Caco-2 (cell line): ENCODE measurements around the gene CUL4B. TPM values are rescaled to one million over a fixed set of nuclear protein-coding genes. Genes with fewer than 3 reads are reported as not detected.

Experiments
- BruUV-seq: library from RNA; stranded (reverse); fragments of 400-500 nt; replicated peaks from 2 replicates; lab custom pipeline; 2021; lab: Mats Ljungman, UMichigan
- CTCF ChIA-PET: fragments of 300-600 bp; sonication (Branson Sonifier 250); formaldehyde crosslinking; loops from one replicate; lab custom pipeline; 2022; ENCODE audit warnings: antibody characterized with exemption; lab: Charles Lee
- POLR2A ChIA-PET: fragments of 300-600 bp; sonication (Branson Sonifier 250); formaldehyde crosslinking; loops from one replicate; lab custom pipeline; 2022; ENCODE audit warnings: antibody characterized with exemption; lab: Charles Lee
- DNase-seq, 2 experiments: peaks; one replicate each; pipeline versions ENCODE4 v3.0.0 to v3.0.0-alpha.2; 2020 to 2022
- H3K27me3 ChIP-seq: replicated peaks from 2 replicates; pipeline ENCODE4 v1.6.0; 2011; ENCODE audit warnings: low read length; ENCODE audit not compliant: control insufficient read depth, insufficient read depth
- H3K36me3 ChIP-seq: 2 replicates; pipeline ENCODE4 v1.5.1; 2011; ENCODE audit warnings: low read length; ENCODE audit not compliant: control insufficient read depth, insufficient read depth
- H3K4me1 ChIP-seq: fragments of 250-450 bp; sonication (Bioruptor Pico); 2 replicates; pipeline ENCODE4 v1.5.1; 2020; ENCODE audit warnings: mild to moderate bottlenecking
- H3K4me3 ChIP-seq: 2 replicates; pipeline ENCODE4 v1.5.1; 2011; ENCODE audit warnings: low read depth, mild to moderate bottlenecking, control low read depth, low read length
- H3K9me3 ChIP-seq: fragments of 250-450 bp; sonication (Bioruptor Pico); 2 replicates; pipeline ENCODE4 v1.5.1; 2020; ENCODE audit warnings: mild to moderate bottlenecking, moderate library complexity
- H3K27ac Mint-ChIP-seq: one replicate; pipeline ENCODE4 v1.8.0; 2022; ENCODE audit warnings: mixed read lengths; ENCODE audit not compliant: unreplicated experiment
- H3K27me3 Mint-ChIP-seq: one replicate; pipeline ENCODE4 v1.8.0; 2022; ENCODE audit warnings: mixed read lengths; ENCODE audit not compliant: insufficient read depth, unreplicated experiment
- H3K36me3 Mint-ChIP-seq: one replicate; pipeline ENCODE4 v1.8.0; 2022; ENCODE audit warnings: mild to moderate bottlenecking, mixed read lengths; ENCODE audit not compliant: insufficient read depth, unreplicated experiment
- H3K4me1 Mint-ChIP-seq: one replicate; pipeline ENCODE4 v1.8.0; 2022; ENCODE audit warnings: low read depth, mixed read lengths; ENCODE audit not compliant: unreplicated experiment
- H3K4me3 Mint-ChIP-seq: one replicate; pipeline ENCODE4 v1.8.0; 2022; ENCODE audit warnings: mild to moderate bottlenecking, moderate library complexity, mixed read lengths; ENCODE audit not compliant: unreplicated experiment
- H3K9me3 Mint-ChIP-seq: one replicate; pipeline ENCODE4 v1.8.0; 2022; ENCODE audit warnings: mixed read lengths; ENCODE audit not compliant: unreplicated experiment
- intact Hi-C: fragments of 100-400 bp; cut with micrococcal nuclease; formaldehyde crosslinking; loops from one replicate; pipeline ENCODE4 v1.10.0; 2022; ENCODE audit not compliant: unreplicated experiment
- total RNA-seq: library from RNA; stranded (reverse); gene quantifications from 2 replicates; pipeline ENCODE4 v1.2.3, GENCODE V29; 2022
- TF ChIP-seq, protein P1 (sequence below), 2 experiments: fragments of 200-600 bp in 1 of 2; IDR thresholded peaks; 1 replicate in 1 of 2; 2 replicates in 1 of 2; pipeline versions ENCODE4 v1.5.1 to v1.8.0; 2011 to 2022; ENCODE audit warnings: antibody characterized with exemption in 1 of 2, control low read depth in 1 of 2, inconsistent platforms in 1 of 2, low read depth in 1 of 2, low read length in 1 of 2, mild to moderate bottlenecking in 1 of 2, moderate library complexity in 1 of 2; ENCODE audit not compliant: insufficient read depth in 1 of 2, severe bottlenecking in 1 of 2, unreplicated experiment in 1 of 2

The CUL4B gene
- total RNA-seq, 1 experiment from 2014 or later, result 41.0 TPM

DNA sequence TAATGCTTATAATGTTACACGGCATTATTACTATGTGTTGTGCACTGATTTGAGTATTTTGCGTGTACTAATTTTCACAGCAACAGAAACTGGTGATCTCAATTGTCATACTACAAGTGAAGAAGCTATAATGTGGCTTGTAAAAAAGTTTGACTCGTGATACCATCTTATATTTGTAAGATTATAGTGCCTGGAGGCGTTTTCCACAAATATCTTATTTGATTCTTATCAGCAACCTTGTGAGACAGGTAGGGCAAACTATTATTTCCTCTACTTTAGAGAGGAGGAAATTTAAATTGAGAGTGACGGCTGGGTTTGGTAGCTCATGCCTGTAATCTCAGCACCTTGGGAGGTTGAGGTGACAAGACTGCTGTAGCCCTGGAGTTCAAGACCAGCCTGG is 4.5 kb downstream of the CUL4B start:
- Mint-ChIP-seq H3K27me3 (no peaks in the 10 kb centered on the region), H3K27ac (no peak overlapping the region), H3K36me3 (peaks cover 4% of the 10 kb centered on the region), H3K4me1 (no peaks in the 10 kb centered on the region), H3K4me3 (no peak overlapping the region), H3K9me3 (no peaks in the 10 kb centered on the region)
- no peak for DNase-seq
- Histone ChIP-seq H3K4me1 (peaks cover 13% of the 10 kb centered on the region), H3K9me3 (no peaks in the 10 kb centered on the region), H3K27me3 (no peaks in the 10 kb centered on the region), H3K4me3 (no peak overlapping the region), H3K36me3 (no peaks in the 10 kb centered on the region)
- POLR2A ChIA-PET, result no interaction called here
- TF ChIP-seq, protein P1, sequence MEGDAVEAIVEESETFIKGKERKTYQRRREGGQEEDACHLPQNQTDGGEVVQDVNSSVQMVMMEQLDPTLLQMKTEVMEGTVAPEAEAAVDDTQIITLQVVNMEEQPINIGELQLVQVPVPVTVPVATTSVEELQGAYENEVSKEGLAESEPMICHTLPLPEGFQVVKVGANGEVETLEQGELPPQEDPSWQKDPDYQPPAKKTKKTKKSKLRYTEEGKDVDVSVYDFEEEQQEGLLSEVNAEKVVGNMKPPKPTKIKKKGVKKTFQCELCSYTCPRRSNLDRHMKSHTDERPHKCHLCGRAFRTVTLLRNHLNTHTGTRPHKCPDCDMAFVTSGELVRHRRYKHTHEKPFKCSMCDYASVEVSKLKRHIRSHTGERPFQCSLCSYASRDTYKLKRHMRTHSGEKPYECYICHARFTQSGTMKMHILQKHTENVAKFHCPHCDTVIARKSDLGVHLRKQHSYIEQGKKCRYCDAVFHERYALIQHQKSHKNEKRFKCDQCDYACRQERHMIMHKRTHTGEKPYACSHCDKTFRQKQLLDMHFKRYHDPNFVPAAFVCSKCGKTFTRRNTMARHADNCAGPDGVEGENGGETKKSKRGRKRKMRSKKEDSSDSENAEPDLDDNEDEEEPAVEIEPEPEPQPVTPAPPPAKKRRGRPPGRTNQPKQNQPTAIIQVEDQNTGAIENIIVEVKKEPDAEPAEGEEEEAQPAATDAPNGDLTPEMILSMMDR (IDR thresholded peaks at IDR 0.05; ENCODE audit: insufficient read depth in 1 of 2, low read depth in 1 of 2, low read length in 1 of 2, severe bottlenecking in 1 of 2, unreplicated experiment in 1 of 2), result no peak
- CTCF ChIA-PET, result no interaction called here
- intact Hi-C loops, result no loop called here
- no TSS peak for BruUV-seq

DNA sequence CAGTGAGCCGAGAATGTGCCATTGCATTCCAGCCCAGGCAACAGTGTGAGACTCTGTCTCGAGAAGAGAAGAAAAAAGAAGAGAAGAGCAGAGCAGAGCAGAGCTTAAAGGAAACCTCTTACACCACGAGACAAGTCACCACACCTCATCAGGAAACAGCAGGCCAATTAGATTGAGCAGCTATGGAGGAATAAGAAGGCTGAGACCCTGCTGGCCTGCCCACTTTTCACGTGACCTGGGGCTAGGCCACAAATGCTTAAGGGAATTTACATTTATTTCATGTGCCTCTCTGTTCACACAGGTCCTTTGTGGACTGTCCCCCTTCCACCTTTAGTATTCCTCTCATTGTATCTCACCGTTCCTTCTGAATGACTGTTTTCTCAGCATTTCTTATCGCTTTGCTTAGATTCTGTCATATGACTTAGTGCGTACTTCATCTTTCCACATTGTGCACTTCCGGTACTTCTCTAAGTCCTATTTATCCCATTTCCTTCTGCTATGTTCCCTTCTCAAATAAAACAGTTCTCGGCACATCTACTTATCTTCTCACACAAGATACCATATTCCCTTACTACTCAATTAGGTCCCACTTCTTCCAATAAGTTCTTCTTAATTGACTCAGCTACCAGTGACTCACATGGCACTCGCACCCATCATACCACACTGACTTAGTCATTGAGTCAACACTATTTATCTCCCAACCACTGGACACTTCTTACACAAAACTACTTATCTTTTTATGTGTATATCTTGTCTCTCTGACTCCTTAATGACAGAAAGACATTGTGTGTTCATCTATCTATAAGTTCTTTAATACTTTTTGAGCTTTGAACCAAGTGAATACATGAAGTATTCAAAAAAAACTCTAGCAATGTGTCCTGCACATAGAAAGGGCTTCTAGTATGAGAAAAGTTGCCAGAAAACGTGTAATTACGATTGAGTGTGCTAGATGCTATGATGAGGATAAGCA is 11.0 kb downstream of the CUL4B start:
- peaks cover 34% of the 10 kb centered on the region for H3K4me1 ChIP-seq
- TF ChIP-seq, protein P1 (IDR thresholded peaks at IDR 0.05; ENCODE audit: insufficient read depth in 1 of 2, low read depth in 1 of 2, low read length in 1 of 2, severe bottlenecking in 1 of 2, unreplicated experiment in 1 of 2), result no peak
- 0 out of 2 replicates have a peak overlapping the region, but pooled peaks have one; percentile 5 for H3K4me3 ChIP-seq
- Mint-ChIP-seq H3K36me3 (peaks cover 9% of the 10 kb centered on the region), H3K4me1 (peaks cover 10% of the 10 kb centered on the region), H3K27ac (peak overlapping the region; percentile 97), H3K27me3 (no peaks in the 10 kb centered on the region), H3K9me3 (no peaks in the 10 kb centered on the region), H3K4me3 (peak overlapping the region; percentile 68)
- no peaks in the 10 kb centered on the region for H3K36me3 ChIP-seq
- DNase-seq, result peak; percentile 35 to 53
- no peaks in the 10 kb centered on the region for H3K27me3 ChIP-seq
- ChIA-PET POLR2A (interaction anchor here (1.0 to 1.9 kb wide), 2 partner anchors 11 to 14 kb away, joined by 3 to 7 read pairs; partner anchors contain the start of gene CUL4B), CTCF (no interaction called here)
- H3K9me3 ChIP-seq, result no peaks in the 10 kb centered on the region
- TSS peak; percentile 96 for BruUV-seq
- intact Hi-C loops, result loop anchor here (1.0 kb wide), 1 partner anchor 11 kb away; the partner anchor contains the start of gene CUL4B

DNA sequence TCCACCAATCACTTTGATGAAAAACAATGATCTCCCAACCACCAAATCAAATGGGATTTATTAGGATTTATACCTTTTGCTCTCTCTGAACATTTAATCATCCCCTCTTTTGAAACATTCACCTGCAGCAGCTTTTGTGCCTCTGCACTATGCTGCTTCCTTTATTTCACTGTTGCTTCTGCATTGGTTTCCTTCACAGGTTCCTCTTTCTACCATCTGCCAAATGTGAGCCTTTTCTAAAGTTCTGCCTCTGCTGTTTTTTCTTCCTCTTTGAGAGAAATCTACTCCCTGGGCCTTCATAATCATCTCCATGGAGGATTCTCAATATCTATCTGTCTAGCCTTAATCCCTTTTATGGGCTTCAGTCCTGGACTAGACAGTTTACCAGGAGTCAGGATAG is 24.7 kb downstream of the CUL4B start:
- Histone ChIP-seq H3K36me3 (no peaks in the 10 kb centered on the region; the same call in 1 of the 2 replicates), H3K4me3 (no peak overlapping the region), H3K9me3 (no peaks in the 10 kb centered on the region), H3K27me3 (no peaks in the 10 kb centered on the region), H3K4me1 (no peaks in the 10 kb centered on the region)
- no peak for DNase-seq
- no peak overlapping the region for H3K4me3 Mint-ChIP-seq
- peaks cover 36% of the 10 kb centered on the region for H3K36me3 Mint-ChIP-seq
- H3K27me3 Mint-ChIP-seq, result no peaks in the 10 kb centered on the region
- no peaks in the 10 kb centered on the region for H3K9me3 Mint-ChIP-seq
- ChIA-PET CTCF (no interaction called here), POLR2A (no interaction called here)
- intact Hi-C loops, result no loop called here
- H3K27ac Mint-ChIP-seq, result no peak overlapping the region
- TF ChIP-seq, protein P1 (IDR thresholded peaks at IDR 0.05; ENCODE audit: insufficient read depth in 1 of 2, low read depth in 1 of 2, low read length in 1 of 2, severe bottlenecking in 1 of 2, unreplicated experiment in 1 of 2), result no peak
- H3K4me1 Mint-ChIP-seq, result no peaks in the 10 kb centered on the region
- BruUV-seq, result no TSS peak
